ENCODE measurements around the gene SPNS3. TPM values are rescaled to one million over a fixed set of nuclear protein-coding genes. Genes with fewer than 3 reads are reported as not detected.

The SPNS3 gene
- polyA plus RNA-seq, 1 donor from 2014 or later: not detected

DNA sequence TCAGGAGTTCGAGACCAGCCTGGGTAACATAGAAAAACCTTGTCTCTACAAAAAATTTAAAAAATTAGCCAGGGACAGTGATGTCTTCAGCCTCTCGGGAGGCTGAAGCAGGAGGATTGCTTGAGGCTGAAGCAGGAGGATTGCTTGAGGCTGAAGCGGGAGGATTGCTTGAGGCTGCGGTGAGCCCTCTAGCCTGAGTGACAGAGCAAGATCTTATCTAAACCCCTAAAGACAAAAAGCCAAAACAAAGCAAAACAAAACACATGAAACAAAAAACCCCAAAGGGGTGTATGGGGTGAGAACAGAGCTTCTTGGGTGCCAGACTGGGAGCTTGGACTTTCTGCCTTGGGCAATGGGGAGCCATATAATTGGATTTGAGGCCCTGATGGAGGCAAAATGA lies 2.6 kb downstream of the SPNS3 start:
- Histone ChIP-seq H3K4me2 (ENCODE audit: low read length) (no peak overlapping the region), H3K9me2 (ENCODE audit: insufficient read depth, low read length) (no peaks in the 10 kb centered on the region), H3K9me3 (ENCODE audit: low read length) (no peaks in the 10 kb centered on the region), H3K79me2 (replicated peaks; ENCODE audit: insufficient read depth, low read length) (no peaks in the 10 kb centered on the region), H4K20me1 (ENCODE audit: insufficient read depth) (no peaks in the 10 kb centered on the region), H3K27me3 (ENCODE audit: insufficient read depth, low read depth, low read length) (no peaks in the 10 kb centered on the region), H3K4me3 (ENCODE audit: low read length) (no peak overlapping the region), H3K36me3 (ENCODE audit: insufficient read depth, low read length) (no peaks in the 10 kb centered on the region), H3F3A (ENCODE audit: insufficient read depth, low read length, poor library complexity, severe bottlenecking) (no peaks in the 10 kb centered on the region), H2AFZ (ENCODE audit: low read depth, low read length) (no peak overlapping the region), H3K9ac (ENCODE audit: low read length) (no peak overlapping the region), H3K27ac (ENCODE audit: low read length) (no peak overlapping the region)
- TF ChIP-seq, protein P1, sequence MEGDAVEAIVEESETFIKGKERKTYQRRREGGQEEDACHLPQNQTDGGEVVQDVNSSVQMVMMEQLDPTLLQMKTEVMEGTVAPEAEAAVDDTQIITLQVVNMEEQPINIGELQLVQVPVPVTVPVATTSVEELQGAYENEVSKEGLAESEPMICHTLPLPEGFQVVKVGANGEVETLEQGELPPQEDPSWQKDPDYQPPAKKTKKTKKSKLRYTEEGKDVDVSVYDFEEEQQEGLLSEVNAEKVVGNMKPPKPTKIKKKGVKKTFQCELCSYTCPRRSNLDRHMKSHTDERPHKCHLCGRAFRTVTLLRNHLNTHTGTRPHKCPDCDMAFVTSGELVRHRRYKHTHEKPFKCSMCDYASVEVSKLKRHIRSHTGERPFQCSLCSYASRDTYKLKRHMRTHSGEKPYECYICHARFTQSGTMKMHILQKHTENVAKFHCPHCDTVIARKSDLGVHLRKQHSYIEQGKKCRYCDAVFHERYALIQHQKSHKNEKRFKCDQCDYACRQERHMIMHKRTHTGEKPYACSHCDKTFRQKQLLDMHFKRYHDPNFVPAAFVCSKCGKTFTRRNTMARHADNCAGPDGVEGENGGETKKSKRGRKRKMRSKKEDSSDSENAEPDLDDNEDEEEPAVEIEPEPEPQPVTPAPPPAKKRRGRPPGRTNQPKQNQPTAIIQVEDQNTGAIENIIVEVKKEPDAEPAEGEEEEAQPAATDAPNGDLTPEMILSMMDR (IDR thresholded peaks at IDR 0.05; ENCODE audit: poor library complexity, severe bottlenecking): no peak
- TF ChIP-seq MXI1 (conservative IDR thresholded peaks at IDR 0.05; ENCODE audit: poor library complexity, severe bottlenecking) (no peak), RAD21 (conservative IDR thresholded peaks at IDR 0.05) (no peak), EP300 (conservative IDR thresholded peaks at IDR 0.05; ENCODE audit: poor library complexity, severe bottlenecking) (no peak), POLR2AphosphoS5 (IDR thresholded peaks at IDR 0.05) (no peak), EZH2 (IDR thresholded peaks at IDR 0.05; ENCODE audit: borderline replicate concordance, insufficient read depth, low read length, poor library complexity, severe bottlenecking) (no peak), TAF1 (IDR thresholded peaks at IDR 0.05; ENCODE audit: low read depth) (no peak), SMC3 (conservative IDR thresholded peaks at IDR 0.05; ENCODE audit: poor library complexity) (no peak)
- TF ChIP-seq, protein P2, sequence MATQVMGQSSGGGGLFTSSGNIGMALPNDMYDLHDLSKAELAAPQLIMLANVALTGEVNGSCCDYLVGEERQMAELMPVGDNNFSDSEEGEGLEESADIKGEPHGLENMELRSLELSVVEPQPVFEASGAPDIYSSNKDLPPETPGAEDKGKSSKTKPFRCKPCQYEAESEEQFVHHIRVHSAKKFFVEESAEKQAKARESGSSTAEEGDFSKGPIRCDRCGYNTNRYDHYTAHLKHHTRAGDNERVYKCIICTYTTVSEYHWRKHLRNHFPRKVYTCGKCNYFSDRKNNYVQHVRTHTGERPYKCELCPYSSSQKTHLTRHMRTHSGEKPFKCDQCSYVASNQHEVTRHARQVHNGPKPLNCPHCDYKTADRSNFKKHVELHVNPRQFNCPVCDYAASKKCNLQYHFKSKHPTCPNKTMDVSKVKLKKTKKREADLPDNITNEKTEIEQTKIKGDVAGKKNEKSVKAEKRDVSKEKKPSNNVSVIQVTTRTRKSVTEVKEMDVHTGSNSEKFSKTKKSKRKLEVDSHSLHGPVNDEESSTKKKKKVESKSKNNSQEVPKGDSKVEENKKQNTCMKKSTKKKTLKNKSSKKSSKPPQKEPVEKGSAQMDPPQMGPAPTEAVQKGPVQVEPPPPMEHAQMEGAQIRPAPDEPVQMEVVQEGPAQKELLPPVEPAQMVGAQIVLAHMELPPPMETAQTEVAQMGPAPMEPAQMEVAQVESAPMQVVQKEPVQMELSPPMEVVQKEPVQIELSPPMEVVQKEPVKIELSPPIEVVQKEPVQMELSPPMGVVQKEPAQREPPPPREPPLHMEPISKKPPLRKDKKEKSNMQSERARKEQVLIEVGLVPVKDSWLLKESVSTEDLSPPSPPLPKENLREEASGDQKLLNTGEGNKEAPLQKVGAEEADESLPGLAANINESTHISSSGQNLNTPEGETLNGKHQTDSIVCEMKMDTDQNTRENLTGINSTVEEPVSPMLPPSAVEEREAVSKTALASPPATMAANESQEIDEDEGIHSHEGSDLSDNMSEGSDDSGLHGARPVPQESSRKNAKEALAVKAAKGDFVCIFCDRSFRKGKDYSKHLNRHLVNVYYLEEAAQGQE (IDR thresholded peaks at IDR 0.05; ENCODE audit: borderline replicate concordance): no peak

DNA sequence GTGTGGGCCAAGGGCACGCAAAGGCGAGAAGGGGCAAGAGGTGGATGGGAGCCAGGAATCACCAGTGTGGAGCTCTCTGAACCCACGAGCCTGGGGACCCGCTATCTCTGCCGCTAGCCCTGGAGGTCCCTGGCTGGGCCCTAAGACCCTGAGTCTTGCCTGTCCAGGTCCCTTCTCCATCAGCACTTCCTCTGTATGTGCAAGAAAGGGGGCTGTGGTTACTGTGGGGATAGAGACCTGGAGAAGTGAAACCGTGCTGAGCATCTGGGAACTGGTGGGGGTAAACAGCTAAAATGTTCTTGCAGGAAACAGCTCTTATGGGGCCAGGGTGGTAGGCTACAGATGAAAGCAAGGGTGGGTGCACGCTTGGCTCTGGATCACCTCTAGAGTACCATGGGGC lies 3.1 kb downstream of the SPNS3 start:
- Histone ChIP-seq H3K9me3 (ENCODE audit: low read length) (no peaks in the 10 kb centered on the region), H3K9me2 (ENCODE audit: insufficient read depth, low read length) (no peaks in the 10 kb centered on the region), H3K4me3 (ENCODE audit: low read length) (no peak overlapping the region), H3K79me2 (replicated peaks; ENCODE audit: insufficient read depth, low read length) (no peaks in the 10 kb centered on the region), H3K27ac (ENCODE audit: low read length) (no peak overlapping the region), H3F3A (ENCODE audit: insufficient read depth, low read length, poor library complexity, severe bottlenecking) (no peaks in the 10 kb centered on the region), H3K9ac (ENCODE audit: low read length) (no peak overlapping the region), H3K27me3 (ENCODE audit: insufficient read depth, low read depth, low read length) (no peaks in the 10 kb centered on the region), H2AFZ (ENCODE audit: low read depth, low read length) (no peak overlapping the region), H4K20me1 (ENCODE audit: insufficient read depth) (no peaks in the 10 kb centered on the region), H3K4me2 (ENCODE audit: low read length) (no peak overlapping the region), H3K36me3 (ENCODE audit: insufficient read depth, low read length) (no peaks in the 10 kb centered on the region)
- TF ChIP-seq TAF1 (IDR thresholded peaks at IDR 0.05; ENCODE audit: low read depth) (no peak), EP300 (conservative IDR thresholded peaks at IDR 0.05; ENCODE audit: poor library complexity, severe bottlenecking) (no peak)
